Endothelial cell (in vitro differentiated cells): ENCODE results near the gene TMBIM4. TPM values are rescaled to one million over a fixed set of nuclear protein-coding genes. Genes with fewer than 3 reads are reported as not detected.

ENCODE experiments used
- DNase-seq: peaks from one replicate; pipeline ENCODE4 v3.0.0; 2021; ENCODE audit warnings: low spot score
- H3K27ac Mint-ChIP-seq: one replicate; pipeline ENCODE4 v1.8.0; 2021; ENCODE audit warnings: mixed read lengths, inconsistent platforms; ENCODE audit not compliant: unreplicated experiment
- H3K27me3 Mint-ChIP-seq: one replicate; pipeline ENCODE4 v1.8.0; 2021; ENCODE audit warnings: mild to moderate bottlenecking, moderate library complexity, mixed read lengths, inconsistent platforms; ENCODE audit not compliant: unreplicated experiment
- H3K36me3 Mint-ChIP-seq: one replicate; pipeline ENCODE4 v1.8.0; 2021; ENCODE audit warnings: mild to moderate bottlenecking, low read depth, mixed read lengths, inconsistent platforms; ENCODE audit not compliant: unreplicated experiment
- H3K4me1 Mint-ChIP-seq: one replicate; pipeline ENCODE4 v1.8.0; 2021; ENCODE audit warnings: mild to moderate bottlenecking, mixed read lengths, inconsistent platforms; ENCODE audit not compliant: unreplicated experiment
- H3K4me3 Mint-ChIP-seq: one replicate; pipeline ENCODE4 v1.8.0; 2021; ENCODE audit warnings: mild to moderate bottlenecking, mixed read lengths, inconsistent platforms; ENCODE audit not compliant: unreplicated experiment
- H3K9me3 Mint-ChIP-seq: one replicate; pipeline ENCODE4 v1.8.0; 2021; ENCODE audit warnings: mixed read lengths, inconsistent platforms; ENCODE audit not compliant: unreplicated experiment
- CTCF ChIP-seq: fragments of 200-600 bp; sonication (generic); IDR thresholded peaks from one replicate; pipeline ENCODE4 v1.5.0; 2021; ENCODE audit warnings: antibody characterized with exemption; ENCODE audit not compliant: unreplicated experiment
- total RNA-seq: library from RNA; stranded (reverse); fragmentation: NEBNext Ultra II Directional; extraction: Animal tissue kit (Norgen Biotek cat#: 25700); gene quantifications from one replicate; pipeline ENCODE4 v1.2.1, GENCODE V29; 2021; ENCODE audit not compliant: unreplicated experiment

Gene TMBIM4
- total RNA-seq, 1 donor from 2014 or later = 52.5 TPM

GRCh38 chr12:66085998-66086397 lies 83.8 kb downstream of the TMBIM4 start:
- DNase-seq = no peak
- H3K27ac Mint-ChIP-seq = no peak overlapping the region
- TF ChIP-seq CTCF = no peak
- H3K4me1 Mint-ChIP-seq = peaks cover 20% of the 10 kb centered on the region
- no peaks in the 10 kb centered on the region for H3K9me3 Mint-ChIP-seq
- no peaks in the 10 kb centered on the region for H3K36me3 Mint-ChIP-seq
- H3K27me3 Mint-ChIP-seq = peaks cover 3% of the 10 kb centered on the region
- H3K4me3 Mint-ChIP-seq = no peak overlapping the region

Other genes with a start within 250 kb of the TMBIM4 start
- 20.9 TPM for gene LLPH, start 39.2 kb downstream of the TMBIM4 start, total RNA-seq
- gene IRAK3, start 19.2 kb upstream of the TMBIM4 start, total RNA-seq = 4.9 TPM
- gene HELB, start 132.5 kb upstream of the TMBIM4 start, total RNA-seq = 3.7 TPM